Urinary bladder (tissue), 4 donors: ENCODE measurements around the gene ASAP2. TPM values are rescaled to one million over a fixed set of nuclear protein-coding genes. Genes with fewer than 3 reads are reported as not detected.

Source experiments
- DNase-seq: peaks from one replicate; pipeline ENCODE4 v3.0.0-alpha.2; 2015; ENCODE audit errors: extremely low spot score
- H3K27ac ChIP-seq: one replicate; pipeline ENCODE4 v1.5.1; 2013; ENCODE audit warnings: low read depth, mild to moderate bottlenecking, moderate library complexity
- H3K36me3 ChIP-seq: one replicate; pipeline ENCODE4 v1.6.1; 2013; ENCODE audit warnings: mild to moderate bottlenecking, moderate library complexity; ENCODE audit not compliant: insufficient read depth
- H3K4me1 ChIP-seq: one replicate; pipeline ENCODE4 v1.6.1; 2013; ENCODE audit warnings: mild to moderate bottlenecking, moderate library complexity; ENCODE audit not compliant: insufficient read depth
- H3K4me3 ChIP-seq: one replicate; pipeline ENCODE4 v1.5.1; 2013; ENCODE audit warnings: low read depth, low read length
- WGBS: extraction: QIAGEN DNeasy Blood & Tissue Kit; methylation state at CpG from one replicate; pipeline ENCODE4 v1.1.7; 2013; 5-methylcytosine and 5-hydroxymethylcytosine counted together
- polyA plus RNA-seq: library from polyadenylated mRNA; stranded (reverse); fragments of 200-250 nt; gene quantifications from one replicate; pipeline ENCODE4 v1.2.3, GENCODE V29; 2013
- total RNA-seq: library from RNA; depleted of rRNA; stranded (reverse); fragments of >200 nt; gene quantifications from one replicate; pipeline ENCODE4 v1.2.3, GENCODE V29; 2014
- donor health status: healthy with polysubstance abuse.
- donor health status: healthy.

The ASAP2 gene
- total and polyA plus RNA-seq, 2 donors = 10.2 to 34.8 TPM

DNA sequence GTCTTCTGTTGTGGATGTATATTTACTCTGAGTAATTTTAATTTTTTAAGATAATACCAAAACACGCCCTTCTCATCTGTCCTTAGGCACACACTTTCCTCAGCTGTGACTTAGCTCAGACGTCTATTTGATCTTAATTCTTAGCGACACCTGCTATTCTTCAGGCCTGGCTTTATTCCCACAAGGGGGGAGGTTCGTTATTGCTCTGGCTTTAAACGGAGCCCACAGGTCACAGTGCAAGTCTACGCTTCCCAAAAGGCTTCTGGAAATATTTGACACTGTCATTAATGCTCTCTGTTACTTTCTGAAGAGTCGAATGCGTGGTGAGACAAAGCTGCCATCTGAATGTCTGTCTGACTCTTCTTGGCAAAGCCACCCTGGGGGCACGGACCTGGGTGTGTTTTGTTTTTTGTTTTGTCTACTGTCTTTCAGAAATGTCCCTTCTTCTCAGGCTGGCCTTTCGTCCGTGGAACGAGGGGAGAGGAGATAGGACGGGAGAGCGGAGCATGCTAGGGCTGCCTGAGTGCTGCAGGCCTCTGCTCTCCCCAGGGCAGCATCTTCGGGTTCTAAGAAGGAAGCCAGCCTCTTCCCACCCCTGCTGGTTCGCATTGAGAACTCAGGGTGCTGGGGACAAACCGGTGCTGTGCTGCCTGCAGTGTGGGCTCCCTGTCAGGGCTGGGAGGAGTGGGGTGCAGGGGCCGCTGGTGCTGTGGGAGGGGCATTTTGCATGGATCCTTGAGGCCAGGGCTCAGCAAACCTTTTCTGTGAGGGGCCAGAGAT lies 61.9 kb downstream of the ASAP2 start:
- no peak for DNase-seq
- no peak overlapping the region for H3K27ac ChIP-seq
- no peaks in the 10 kb centered on the region for H3K36me3 ChIP-seq
- no peak overlapping the region for H3K4me3 ChIP-seq
- 79% methylated on average over 18 of the region's 18 CpGs for WGBS
- no peaks in the 10 kb centered on the region for H3K4me1 ChIP-seq

DNA sequence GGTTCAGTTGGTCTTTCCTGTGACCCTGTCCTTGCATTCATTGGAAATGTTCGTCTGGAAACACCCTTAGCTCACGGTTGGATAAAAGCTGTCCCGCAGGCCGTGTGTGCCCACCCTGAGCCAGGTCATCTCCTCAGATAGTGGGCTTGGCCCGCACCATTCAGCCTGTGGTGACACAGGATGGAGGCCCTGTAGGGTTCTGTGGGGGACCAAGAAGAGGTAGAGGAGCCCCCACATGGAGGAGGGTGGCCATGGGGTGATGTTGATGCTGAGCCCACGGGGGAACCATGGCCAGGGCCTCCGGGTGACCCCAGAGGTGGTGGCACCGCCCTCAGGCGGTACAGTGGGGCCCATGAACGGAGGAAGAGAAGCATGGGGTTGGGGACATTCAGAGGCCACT lies 62.7 kb downstream of the ASAP2 start:
- no peaks in the 10 kb centered on the region for H3K4me1 ChIP-seq
- no peak overlapping the region for H3K27ac ChIP-seq
- no peak overlapping the region for H3K4me3 ChIP-seq
- no peak for DNase-seq
- 94% methylated on average over 10 of the region's 10 CpGs for WGBS
- H3K36me3 ChIP-seq = no peaks in the 10 kb centered on the region

DNA sequence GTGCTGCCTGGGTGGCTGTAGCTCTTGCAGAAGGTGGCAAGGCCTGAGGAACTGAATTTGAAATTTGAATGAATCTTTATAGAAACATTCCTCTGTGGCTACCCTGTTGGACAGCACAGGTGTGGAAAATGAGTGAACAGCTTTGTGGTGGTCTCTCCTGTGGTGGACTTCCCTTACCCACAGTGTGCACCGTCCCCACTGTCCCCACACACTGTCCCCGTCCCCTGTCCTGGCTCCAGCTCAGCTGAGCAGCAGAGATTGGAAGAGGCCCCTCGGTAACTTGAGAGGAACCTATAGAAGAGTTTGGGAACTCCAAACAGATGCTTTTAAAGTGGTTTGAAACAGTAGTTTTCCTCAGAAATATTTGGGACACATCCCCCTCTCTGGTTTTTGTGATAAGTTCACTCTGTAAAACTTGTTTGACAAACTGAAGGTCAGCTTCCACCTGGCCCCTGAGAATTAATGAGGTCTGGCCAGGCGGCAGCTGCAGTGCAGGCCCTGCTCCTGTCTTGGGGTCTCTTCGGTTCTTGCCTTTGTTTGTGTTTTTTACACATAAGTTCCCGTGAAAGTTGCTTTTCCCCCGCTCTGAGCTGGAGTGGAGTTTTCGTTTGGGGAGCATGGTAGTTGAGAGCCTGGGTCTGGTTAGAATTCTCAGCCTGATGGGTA lies 63.2 kb downstream of the ASAP2 start:
- Histone ChIP-seq H3K4me1 (no peaks in the 10 kb centered on the region), H3K36me3 (no peaks in the 10 kb centered on the region), H3K4me3 (no peak overlapping the region), H3K27ac (no peak overlapping the region)
- WGBS = 79% methylated on average over 8 of the region's 8 CpGs
- DNase-seq = no peak

GRCh38 chr2:9271091-9271490 lies 64.5 kb downstream of the ASAP2 start:
- WGBS = 85% methylated on average over 5 of the region's 5 CpGs
- Histone ChIP-seq H3K36me3 (no peaks in the 10 kb centered on the region), H3K4me1 (no peaks in the 10 kb centered on the region), H3K27ac (no peak overlapping the region), H3K4me3 (no peak overlapping the region)
- DNase-seq = no peak

DNA sequence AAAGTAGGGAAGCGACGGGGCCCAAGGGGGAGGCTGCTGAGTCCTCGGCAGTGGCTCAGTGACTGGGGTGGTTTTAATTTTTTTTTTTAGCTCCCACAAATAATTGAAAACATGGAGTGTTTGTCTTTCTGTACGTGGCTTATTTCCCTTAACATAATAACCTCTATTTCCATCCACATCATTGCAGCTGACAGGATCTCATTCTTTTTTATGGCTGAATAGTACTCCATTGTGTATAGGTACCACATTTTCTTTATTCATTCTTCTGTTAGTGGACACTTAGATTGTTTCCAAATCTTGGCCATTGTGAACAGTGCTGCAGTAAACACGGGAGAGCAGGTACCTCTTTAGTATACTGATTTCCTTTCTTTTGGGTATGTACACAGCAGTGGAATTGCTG lies 65.1 kb downstream of the ASAP2 start:
- 94% methylated on average over 5 of the region's 5 CpGs for WGBS
- H3K27ac ChIP-seq = no peak overlapping the region
- no peak for DNase-seq
- H3K36me3 ChIP-seq = no peaks in the 10 kb centered on the region
- no peak overlapping the region for H3K4me3 ChIP-seq
- no peaks in the 10 kb centered on the region for H3K4me1 ChIP-seq

DNA sequence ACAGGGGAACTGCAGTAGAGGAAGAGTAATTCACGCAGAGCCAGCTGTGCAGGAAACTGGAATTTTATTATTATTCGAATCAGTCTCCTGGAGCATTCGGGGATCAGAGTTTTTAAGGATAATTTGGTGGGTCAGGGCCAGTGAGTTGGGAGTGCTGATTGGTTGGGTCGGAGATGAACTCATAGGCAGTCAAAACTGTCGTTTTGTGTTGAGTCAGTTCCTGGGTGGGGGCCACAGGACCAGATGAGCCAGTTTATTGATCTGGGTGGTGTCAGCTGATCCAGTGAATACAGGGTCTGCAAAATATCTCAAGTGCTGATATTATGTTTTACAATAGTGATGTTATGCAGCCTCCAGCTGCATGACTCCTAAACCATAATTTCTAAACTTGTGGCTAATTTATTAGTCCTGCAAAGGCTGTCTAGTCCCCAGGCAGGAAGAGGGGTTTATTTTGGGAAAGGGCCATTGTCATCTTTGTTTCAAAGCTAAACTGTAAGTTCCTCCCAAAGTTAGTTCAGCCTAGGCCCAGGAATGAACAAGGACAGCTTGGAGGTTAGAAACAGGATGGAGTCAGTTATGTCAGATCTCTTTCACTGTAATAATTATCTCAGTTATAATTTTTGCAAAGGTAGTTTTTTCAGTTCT lies 67.0 kb downstream of the ASAP2 start:
- DNase-seq = no peak
- 75% methylated on average over 5 of the region's 5 CpGs for WGBS
- no peaks in the 10 kb centered on the region for H3K36me3 ChIP-seq
- H3K4me3 ChIP-seq = no peak overlapping the region
- no peaks in the 10 kb centered on the region for H3K4me1 ChIP-seq
- no peak overlapping the region for H3K27ac ChIP-seq

- Histone ChIP-seq H3K4me1 (no peaks in the 10 kb centered on the region), H3K27ac (no peak overlapping the region), H3K4me3 (no peak overlapping the region), H3K36me3 (no peaks in the 10 kb centered on the region)
- no peak for DNase-seq
- 87% methylated on average over 5 of the region's 5 CpGs for WGBS
Observed at GRCh38 chr2:9274701-9275343, 68.2 kb downstream of the ASAP2 start.

DNA sequence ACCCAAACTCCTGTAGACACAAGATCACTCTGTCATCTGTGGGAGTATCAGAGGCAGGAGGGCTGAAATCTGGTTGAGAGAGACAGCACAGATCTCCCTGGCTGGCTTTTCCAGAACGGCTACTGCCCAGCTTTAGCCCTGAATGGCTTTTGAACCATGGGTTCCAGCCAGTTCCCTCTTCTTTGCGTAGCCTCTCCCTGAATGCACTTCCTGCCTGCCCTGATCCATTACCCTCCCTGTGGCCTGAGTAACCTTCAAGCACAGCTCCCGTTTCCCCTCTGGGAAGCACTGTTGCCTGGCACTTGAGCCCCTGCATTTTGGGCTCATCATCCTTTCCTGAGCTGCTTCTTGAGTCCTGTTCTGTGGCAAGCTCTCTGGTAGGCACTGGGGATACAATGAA lies 68.8 kb downstream of the ASAP2 start:
- Histone ChIP-seq H3K4me1 (no peaks in the 10 kb centered on the region), H3K27ac (no peak overlapping the region), H3K36me3 (no peaks in the 10 kb centered on the region), H3K4me3 (no peak overlapping the region)
- no peak for DNase-seq
- WGBS = 70% methylated on average over 3 of the region's 3 CpGs

DNA sequence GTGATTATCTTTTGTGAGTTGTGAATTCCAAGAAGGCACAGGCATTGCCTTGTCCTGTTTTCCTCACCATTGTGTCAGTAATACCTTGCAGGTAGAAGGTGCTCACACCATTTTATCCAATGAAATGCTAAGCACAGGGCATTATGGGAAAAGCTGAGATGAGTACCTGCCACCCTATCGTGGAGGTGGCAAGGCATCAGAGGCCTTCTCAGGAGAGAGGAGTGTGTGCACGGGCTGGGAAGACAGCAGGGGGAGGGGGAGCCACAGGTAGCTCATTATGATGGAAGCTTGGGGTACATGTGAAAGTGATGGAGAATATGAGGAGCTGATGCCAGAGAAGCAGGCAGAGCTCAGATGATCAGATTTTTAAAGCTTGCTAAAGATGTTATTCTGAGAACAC lies 69.5 kb downstream of the ASAP2 start:
- Histone ChIP-seq H3K4me3 (no peak overlapping the region), H3K4me1 (no peaks in the 10 kb centered on the region), H3K27ac (no peak overlapping the region), H3K36me3 (no peaks in the 10 kb centered on the region)
- no peak for DNase-seq
- WGBS = 86% methylated on average over 2 of the region's 2 CpGs

DNA sequence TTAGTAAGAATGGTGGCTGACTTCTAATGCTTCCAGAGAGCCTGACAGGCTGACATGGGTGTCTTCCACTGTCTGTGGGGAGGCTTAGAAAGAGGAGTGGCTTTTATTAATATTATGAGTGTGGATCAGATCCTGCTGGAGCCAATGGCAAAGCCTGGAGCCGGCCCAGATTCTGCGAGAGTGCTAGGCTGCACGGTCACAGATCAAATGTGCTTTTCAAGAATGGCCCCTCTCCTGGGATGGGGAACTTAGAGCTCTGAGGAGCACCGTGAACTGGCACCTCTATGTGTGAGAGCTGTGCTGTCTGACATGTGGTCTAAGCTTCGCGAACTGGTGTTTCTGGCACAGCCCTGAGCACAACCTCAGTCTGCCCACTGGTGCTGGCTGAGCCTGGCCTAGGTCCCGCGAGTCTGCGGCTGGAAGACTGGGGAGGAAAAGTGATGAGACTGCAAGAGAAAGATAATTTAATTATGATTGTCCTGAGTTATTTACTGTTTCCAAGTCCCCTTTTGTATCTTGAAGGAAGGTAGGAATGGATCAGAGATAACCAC lies 70.4 kb downstream of the ASAP2 start:
- Histone ChIP-seq H3K4me1 (no peaks in the 10 kb centered on the region), H3K27ac (no peak overlapping the region), H3K36me3 (no peaks in the 10 kb centered on the region), H3K4me3 (no peak overlapping the region)
- no peak for DNase-seq
- WGBS = 83% methylated on average over 9 of the region's 9 CpGs

DNA sequence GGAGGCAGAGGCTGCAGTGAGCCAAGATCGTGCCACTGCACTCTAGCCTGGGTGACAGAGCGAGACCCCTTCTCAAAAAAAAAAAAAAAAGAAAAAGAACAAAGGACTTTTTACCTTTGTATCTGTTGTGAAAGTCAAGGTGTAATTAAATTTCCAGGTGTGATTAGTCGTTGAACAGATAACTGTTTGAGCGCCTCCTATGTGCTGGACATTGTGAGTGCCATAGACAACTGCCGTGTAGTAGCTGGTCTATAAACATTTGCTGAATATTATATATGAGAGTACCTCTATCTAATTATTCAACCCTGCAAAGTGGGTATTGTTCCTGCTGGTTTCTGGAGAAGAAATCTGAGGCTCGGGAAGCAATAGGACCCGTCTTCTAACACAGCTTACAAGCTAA lies 71.8 kb downstream of the ASAP2 start:
- 95% methylated on average over 7 of the region's 7 CpGs for WGBS
- H3K4me1 ChIP-seq = no peaks in the 10 kb centered on the region
- DNase-seq = no peak
- no peak overlapping the region for H3K4me3 ChIP-seq
- no peak overlapping the region for H3K27ac ChIP-seq
- H3K36me3 ChIP-seq = no peaks in the 10 kb centered on the region

- no peaks in the 10 kb centered on the region for H3K4me1 ChIP-seq
- H3K27ac ChIP-seq = no peak overlapping the region
- DNase-seq = no peak
- H3K36me3 ChIP-seq = no peaks in the 10 kb centered on the region
- no peak overlapping the region for H3K4me3 ChIP-seq
- WGBS = 88% methylated on average over 10 of the region's 10 CpGs
Observed at GRCh38 chr2:9279426-9279825, 72.8 kb downstream of the ASAP2 start.

GRCh38 chr2:9280224-9280623 lies 73.6 kb downstream of the ASAP2 start:
- no peak overlapping the region for H3K4me3 ChIP-seq
- no peaks in the 10 kb centered on the region for H3K36me3 ChIP-seq
- 78% methylated on average over 8 of the region's 8 CpGs for WGBS
- no peak for DNase-seq
- no peaks in the 10 kb centered on the region for H3K4me1 ChIP-seq
- no peak overlapping the region for H3K27ac ChIP-seq
